HCT116 (cell line): ENCODE measurements around the gene TAF11L13. TPM values are rescaled to one million over a fixed set of nuclear protein-coding genes. Genes with fewer than 3 reads are reported as not detected.
"Not testable (repeated sequence)": the region's sequence is repeated elsewhere in the genome, so short reads cannot be mapped to it uniquely, and the experiment has no call there.

Source experiments
- ATAC-seq: fragments of 200-7000 bp; cut with Tn5 transposase; 2 replicates; pipeline ENCODE4 v1.9.1; 2020; ENCODE audit warnings: mild to moderate bottlenecking, moderate library complexity
- BruUV-seq: library from RNA; stranded (reverse); fragments of 400-500 nt; replicated peaks from 2 replicates; lab custom pipeline; 2021; lab: Mats Ljungman, UMichigan
- CTCF ChIA-PET: fragments of 300-600 bp; sonication (Branson Sonifier 250); formaldehyde crosslinking; loops from one replicate; lab custom pipeline; 2021; ENCODE audit warnings: antibody characterized with exemption; lab: Charles Lee
- POLR2A ChIA-PET: fragments of 300-600, 350-600 bp; sonication (Branson Sonifier 250); formaldehyde crosslinking; loops from one replicate; lab custom pipeline; 2021; ENCODE audit warnings: antibody characterized with exemption; lab: Charles Lee
- RAD21 ChIA-PET, 2 experiments: fragments of 300-600 bp; sonication (Branson Sonifier 250); formaldehyde crosslinking; loops; one replicate each; lab custom pipeline; 2023; ENCODE audit warnings: low total read pairs in 2 of 2; ENCODE audit not compliant: uncharacterized antibody in 2 of 2, unreplicated experiment in 2 of 2, low non-redundant PET in 1 of 2; lab: Charles Lee
- DNase-seq: peaks from one replicate; pipeline ENCODE4 v3.0.0-alpha.2; 2010; ENCODE audit warnings: low read depth, low spot score
- H2AFZ ChIP-seq: fragments of 200-600 bp; shearing (Covaris generic), sonication (generic); 2 replicates; pipeline ENCODE4 v1.6.1; 2017; ENCODE audit warnings: low read depth, mixed run types, mixed read lengths, antibody characterized with exemption, low read length; ENCODE audit not compliant: poor library complexity, severe bottlenecking
- H3K27ac ChIP-seq: 2 replicates; pipeline ENCODE4 v1.5.1; 2012; ENCODE audit warnings: low read depth, low read length
- H3K27me3 ChIP-seq: fragments of 200-600 bp; sonication (generic); 2 replicates; pipeline ENCODE4 v1.6.1; 2016; ENCODE audit warnings: mixed run types, low read length, mixed read lengths; ENCODE audit not compliant: insufficient read depth
- H3K36me3 ChIP-seq, 2 experiments: fragments of 200-500 bp in 1 of 2; fragments of 200-600 bp in 1 of 2; sonication (Bioruptor generic) in 1 of 2; sonication (generic) in 1 of 2; 2 replicates each; pipeline versions ENCODE4 v1.5.1 to v1.6.1; 2014 to 2016; ENCODE audit warnings: low read length in 2 of 2, inconsistent platforms in 1 of 2, mixed read lengths in 1 of 2, mixed run types in 1 of 2; ENCODE audit not compliant: insufficient read depth in 2 of 2, control insufficient read depth in 1 of 2
- H3K4me1 ChIP-seq, 2 experiments: fragments of 200-600 bp in 1 of 2; sonication (generic) in 1 of 2; 2 replicates each; pipeline versions ENCODE4 v1.5.1 to v1.6.1; 2012 to 2017; ENCODE audit warnings: low read length in 2 of 2, inconsistent platforms in 1 of 2, mild to moderate bottlenecking in 1 of 2, mixed read lengths in 1 of 2, mixed run types in 1 of 2, moderate library complexity in 1 of 2; ENCODE audit not compliant: insufficient read depth in 2 of 2, control insufficient read depth in 1 of 2
- H3K4me2 ChIP-seq: fragments of 200-600 bp; sonication (generic); 2 replicates; pipeline ENCODE4 v1.6.1; 2017; ENCODE audit warnings: mixed run types, low read length, mixed read lengths
- H3K4me3 ChIP-seq, 2 experiments: fragments of 200-600 bp in 1 of 2; sonication (generic) in 1 of 2; replicated peaks in 1 of 2; 2 replicates each; pipeline ENCODE4 v1.5.1; 2011 to 2016; ENCODE audit warnings: low read length in 2 of 2, control low read depth in 1 of 2, low read depth in 1 of 2, mild to moderate bottlenecking in 1 of 2, mixed read lengths in 1 of 2, mixed run types in 1 of 2
- H3K79me2 ChIP-seq: fragments of 200-600 bp; sonication (generic); 2 replicates; pipeline ENCODE4 v1.6.1; 2017; ENCODE audit warnings: mild to moderate bottlenecking, mixed run types, low read length, moderate library complexity, mixed read lengths; ENCODE audit not compliant: insufficient read depth
- H3K9ac ChIP-seq: fragments of 200-600 bp; sonication (generic); 2 replicates; pipeline ENCODE4 v1.6.1; 2016; ENCODE audit warnings: low read length, mixed read lengths
- H3K9me2 ChIP-seq: fragments of 200-600 bp; sonication (generic), shearing (Covaris generic); 2 replicates; pipeline ENCODE4 v1.6.1; 2017; ENCODE audit warnings: mixed run types, mild to moderate bottlenecking, moderate library complexity; ENCODE audit not compliant: insufficient read depth
- H3K9me3 ChIP-seq, 2 experiments: fragments of 200-500 bp in 1 of 2; fragments of 200-600 bp in 1 of 2; sonication (Bioruptor generic) in 1 of 2; sonication (generic) in 1 of 2; 2 replicates each; pipeline ENCODE4 v1.6.1; 2014 to 2017; ENCODE audit warnings: low read length in 2 of 2, mixed read lengths in 2 of 2, inconsistent platforms in 1 of 2, low read depth in 1 of 2, mild to moderate bottlenecking in 1 of 2, mixed run types in 1 of 2, moderate library complexity in 1 of 2; ENCODE audit not compliant: control insufficient read depth in 1 of 2, insufficient read depth in 1 of 2
- H4K20me1 ChIP-seq: fragments of 200-600 bp; sonication (generic), shearing (Covaris generic); 2 replicates; pipeline ENCODE4 v1.6.1; 2017; ENCODE audit warnings: mixed run types, mild to moderate bottlenecking, moderate library complexity; ENCODE audit not compliant: insufficient read depth
- ATF3 ChIP-seq: IDR thresholded peaks from 2 replicates; pipeline ENCODE4 v1.6.1; 2012
- CBX3 ChIP-seq: IDR thresholded peaks from 2 replicates; pipeline ENCODE4 v1.6.1; 2012; ENCODE audit warnings: low read depth
- EZH2phosphoT487 ChIP-seq: fragments of 200-600 bp; IDR thresholded peaks from 2 replicates; pipeline ENCODE4 v1.6.1; 2018; ENCODE audit warnings: antibody characterized with exemption, borderline replicate concordance
- FOSL1 ChIP-seq: IDR thresholded peaks from 2 replicates; pipeline ENCODE4 v1.6.1; 2012; ENCODE audit warnings: low read depth
- JUND ChIP-seq: IDR thresholded peaks from 2 replicates; pipeline ENCODE4 v1.6.1; 2012
- YY1 ChIP-seq: IDR thresholded peaks from 2 replicates; pipeline ENCODE4 v1.6.1; 2011; ENCODE audit warnings: low read length, low read depth, moderate library complexity, mild to moderate bottlenecking; ENCODE audit not compliant: insufficient replicate concordance; ENCODE audit errors: extremely low read depth
- ZBTB33 ChIP-seq: IDR thresholded peaks from 2 replicates; pipeline ENCODE4 v1.6.1; 2011; ENCODE audit warnings: mild to moderate bottlenecking, low read length, moderate library complexity; ENCODE audit not compliant: insufficient replicate concordance; ENCODE audit errors: extremely low read depth
- ZFX ChIP-seq: fragments of 450-650 bp; IDR thresholded peaks from 2 replicates; pipeline ENCODE4 v1.6.1; 2017
- intact Hi-C: fragments of 100-400 bp; cut with micrococcal nuclease; formaldehyde crosslinking; loops from 2 replicates; pipeline ENCODE4 v1.10.0; 2022
- total RNA-seq: library from RNA; stranded (reverse); gene quantifications from one replicate; pipeline ENCODE4 v1.2.1, GENCODE V29; 2021; ENCODE audit not compliant: unreplicated experiment
- TF ChIP-seq, protein P1 (sequence below): IDR thresholded peaks from 2 replicates; pipeline ENCODE4 v1.6.1; 2012; ENCODE audit warnings: low read depth

The TAF11L13 gene
- total RNA-seq, 1 experiment from 2014 or later: not detected

DNA sequence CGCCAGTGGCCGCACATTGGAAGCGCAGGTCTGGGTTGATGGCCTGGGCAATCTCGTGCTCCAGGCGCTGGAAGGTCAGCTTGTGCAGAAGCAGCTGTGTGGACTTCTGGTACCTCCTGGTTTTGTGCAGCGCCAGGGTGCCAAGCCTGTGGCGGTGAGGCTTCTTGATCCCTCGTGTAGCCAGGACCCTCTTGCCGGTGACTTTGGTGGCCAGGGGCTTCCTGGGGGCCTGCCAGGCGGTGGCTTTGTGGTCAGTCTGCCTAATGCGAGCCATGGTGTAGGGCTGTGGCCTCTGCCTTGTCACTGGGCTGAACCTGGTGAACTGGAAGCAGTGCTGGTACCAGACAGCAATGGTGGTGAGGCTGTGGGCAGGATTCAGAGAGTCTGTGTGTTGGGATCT lies 6.2 kb upstream of the TAF11L13 start (continued):
- TF ChIP-seq ATF3 (no peak), CBX3 (no peak), JUND (no peak)

DNA sequence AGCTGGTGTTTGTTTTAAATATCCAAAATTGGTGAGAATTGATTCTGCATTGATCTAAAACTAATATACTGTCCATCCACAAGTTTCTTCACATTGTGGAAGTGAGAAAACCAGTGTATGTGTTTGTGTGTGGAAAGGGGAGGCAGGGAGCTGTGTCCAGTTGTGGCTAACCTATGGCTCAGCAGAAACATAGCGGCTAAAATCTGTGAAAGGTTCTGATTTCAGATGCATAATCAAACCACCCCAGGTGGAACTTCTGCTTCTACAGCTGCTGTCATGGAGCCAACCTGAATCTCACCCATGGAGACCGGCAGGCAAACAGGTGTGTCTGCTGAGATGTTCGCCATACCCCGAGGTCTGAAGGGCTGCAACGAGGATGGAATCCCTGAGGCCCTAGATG lies 2.3 kb downstream of the TAF11L13 start, which contains the start of gene TAF11L14:
Gene TAF11L14, plus strand, starts transcription at position 301 of the 400 bp plus-strand sequence.
- intact Hi-C loops: no loop called here
- POLR2A ChIA-PET: no interaction called here
- no peak for TF ChIP-seq YY1
- no peak for TF ChIP-seq ZFX
- TF ChIP-seq ZBTB33: no peak
- no peak for TF ChIP-seq EZH2phosphoT487
- TF ChIP-seq, protein P1, sequence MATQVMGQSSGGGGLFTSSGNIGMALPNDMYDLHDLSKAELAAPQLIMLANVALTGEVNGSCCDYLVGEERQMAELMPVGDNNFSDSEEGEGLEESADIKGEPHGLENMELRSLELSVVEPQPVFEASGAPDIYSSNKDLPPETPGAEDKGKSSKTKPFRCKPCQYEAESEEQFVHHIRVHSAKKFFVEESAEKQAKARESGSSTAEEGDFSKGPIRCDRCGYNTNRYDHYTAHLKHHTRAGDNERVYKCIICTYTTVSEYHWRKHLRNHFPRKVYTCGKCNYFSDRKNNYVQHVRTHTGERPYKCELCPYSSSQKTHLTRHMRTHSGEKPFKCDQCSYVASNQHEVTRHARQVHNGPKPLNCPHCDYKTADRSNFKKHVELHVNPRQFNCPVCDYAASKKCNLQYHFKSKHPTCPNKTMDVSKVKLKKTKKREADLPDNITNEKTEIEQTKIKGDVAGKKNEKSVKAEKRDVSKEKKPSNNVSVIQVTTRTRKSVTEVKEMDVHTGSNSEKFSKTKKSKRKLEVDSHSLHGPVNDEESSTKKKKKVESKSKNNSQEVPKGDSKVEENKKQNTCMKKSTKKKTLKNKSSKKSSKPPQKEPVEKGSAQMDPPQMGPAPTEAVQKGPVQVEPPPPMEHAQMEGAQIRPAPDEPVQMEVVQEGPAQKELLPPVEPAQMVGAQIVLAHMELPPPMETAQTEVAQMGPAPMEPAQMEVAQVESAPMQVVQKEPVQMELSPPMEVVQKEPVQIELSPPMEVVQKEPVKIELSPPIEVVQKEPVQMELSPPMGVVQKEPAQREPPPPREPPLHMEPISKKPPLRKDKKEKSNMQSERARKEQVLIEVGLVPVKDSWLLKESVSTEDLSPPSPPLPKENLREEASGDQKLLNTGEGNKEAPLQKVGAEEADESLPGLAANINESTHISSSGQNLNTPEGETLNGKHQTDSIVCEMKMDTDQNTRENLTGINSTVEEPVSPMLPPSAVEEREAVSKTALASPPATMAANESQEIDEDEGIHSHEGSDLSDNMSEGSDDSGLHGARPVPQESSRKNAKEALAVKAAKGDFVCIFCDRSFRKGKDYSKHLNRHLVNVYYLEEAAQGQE: no peak
- no peak for TF ChIP-seq FOSL1
- H3K9ac ChIP-seq: no peak within 1 kb of the TSS
- no peak within 1 kb of the TSS for H3K4me2 ChIP-seq
- H3K79me2 ChIP-seq: no peaks in the 10 kb centered on the region
- no peak within 1 kb of the TSS for H3K4me3 ChIP-seq
- DNase-seq (no peak), ATAC-seq (no peak)
- no peak within 1 kb of the TSS for H3K27ac ChIP-seq
- H4K20me1 ChIP-seq: no peaks in the 10 kb centered on the region
- no TSS peak for BruUV-seq
- no peak within 1 kb of the TSS for H2AFZ ChIP-seq
- H3K36me3 ChIP-seq: no peaks in the 10 kb centered on the region
- H3K27me3 ChIP-seq: no peaks in the 10 kb centered on the region
- no peaks in the 10 kb centered on the region for H3K4me1 ChIP-seq
- peaks cover 0 to 10% of the 10 kb centered on the region in 2 experiments; a peak in 2 of 4 replicates for H3K9me3 ChIP-seq
- H3K9me2 ChIP-seq: no peaks in the 10 kb centered on the region
- CTCF ChIA-PET: no interaction called here
- RAD21 ChIA-PET: no interaction called here

- CTCF ChIA-PET, H3K36me3 ChIP-seq, H3K27me3 ChIP-seq, H2AFZ ChIP-seq, POLR2A ChIA-PET, H3K79me2 ChIP-seq, DNase-seq, H3K4me1 ChIP-seq, BruUV-seq, ATAC-seq, H3K4me3 ChIP-seq, H3K9me2 ChIP-seq, H3K4me2 ChIP-seq, H4K20me1 ChIP-seq, intact Hi-C loops, RAD21 ChIA-PET, H3K9ac ChIP-seq, H3K27ac ChIP-seq: not testable (repeated sequence)
- peaks cover 0 to 14% of the 10 kb centered on the region in 2 experiments; a peak in 2 of 4 replicates for H3K9me3 ChIP-seq
Measured at GRCh38 chr5:17649232-17649631, 17.3 kb downstream of the TAF11L13 start.
